ENCODE data around the gene AQP3. TPM values are rescaled to one million over a fixed set of nuclear protein-coding genes. Genes with fewer than 3 reads are reported as not detected.

Gene AQP3
- total and polyA plus RNA-seq, 2 of the 13 experiments (the other 11 are each of a cell fraction or from before 2014, with no cell fraction given), result 1.4 to 5.5 TPM

DNA sequence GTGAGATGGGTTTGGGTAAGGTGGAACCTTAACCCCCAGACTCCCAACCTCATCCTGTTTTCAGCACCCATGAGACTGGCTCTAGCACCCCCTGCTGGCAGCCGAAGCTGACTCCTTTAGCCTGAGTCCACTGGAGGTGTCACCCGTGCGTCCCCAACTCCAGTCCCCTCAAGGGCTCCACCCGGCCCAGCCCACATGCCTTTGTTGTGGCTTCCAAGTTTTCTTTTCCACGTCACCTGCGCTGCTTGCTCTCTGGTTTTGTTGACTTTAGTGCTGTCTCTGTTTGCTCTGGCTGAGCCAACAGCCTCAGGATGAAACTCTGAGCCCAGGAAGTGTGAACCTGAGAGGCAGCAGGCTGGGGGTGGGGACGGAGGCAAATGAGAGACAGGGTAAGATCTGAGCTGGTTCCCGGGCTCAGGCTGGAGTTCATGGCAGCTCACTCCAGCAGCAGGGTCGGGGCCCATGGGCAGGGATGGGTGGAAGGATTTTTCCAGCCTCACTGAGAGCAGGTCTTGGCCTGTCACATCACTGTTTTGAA is 31.8 kb downstream of the AQP3 start (continued):
- peak; percentile 83 for TF ChIP-seq ZNF574 (CRISPR knock-in tag; IDR thresholded peaks at IDR 0.05)
- peak; percentile 72 for TF ChIP-seq U2AF1 (optimal IDR thresholded peaks at IDR 0.05; ENCODE audit: low read depth, low read length)
- TF ChIP-seq RXRB (CRISPR knock-in tag; IDR thresholded peaks at IDR 0.05; ENCODE audit: borderline replicate concordance), result peak; percentile 98
- no peak for TF ChIP-seq CBX2 (IDR thresholded peaks at IDR 0.05; ENCODE audit: low read depth, low read length)
- TF ChIP-seq CBX2 (CRISPR knock-in tag; IDR thresholded peaks at IDR 0.05; ENCODE audit: low read depth), result peak; percentile 52; the same call in 1 of the 2 replicates
- peak; percentile 86; the same call in 1 of the 2 replicates for TF ChIP-seq ZNF253 (CRISPR knock-in tag; IDR thresholded peaks at IDR 0.05; ENCODE audit: borderline replicate concordance)
- peak; percentile 99 for TF ChIP-seq ZGPAT (CRISPR knock-in tag; IDR thresholded peaks at IDR 0.05)
- peak; percentile 95 for TF ChIP-seq NKX3-1 (CRISPR knock-in tag; IDR thresholded peaks at IDR 0.05)
- peak in 1 of 2 experiments; percentile 73; a peak in 1 of 4 replicates for TF ChIP-seq REST (IDR thresholded peaks at IDR 0.05; ENCODE audit: borderline replicate concordance in 1 of 2, low read depth in 1 of 2, low read length in 2 of 2)
- TF ChIP-seq, protein P1, sequence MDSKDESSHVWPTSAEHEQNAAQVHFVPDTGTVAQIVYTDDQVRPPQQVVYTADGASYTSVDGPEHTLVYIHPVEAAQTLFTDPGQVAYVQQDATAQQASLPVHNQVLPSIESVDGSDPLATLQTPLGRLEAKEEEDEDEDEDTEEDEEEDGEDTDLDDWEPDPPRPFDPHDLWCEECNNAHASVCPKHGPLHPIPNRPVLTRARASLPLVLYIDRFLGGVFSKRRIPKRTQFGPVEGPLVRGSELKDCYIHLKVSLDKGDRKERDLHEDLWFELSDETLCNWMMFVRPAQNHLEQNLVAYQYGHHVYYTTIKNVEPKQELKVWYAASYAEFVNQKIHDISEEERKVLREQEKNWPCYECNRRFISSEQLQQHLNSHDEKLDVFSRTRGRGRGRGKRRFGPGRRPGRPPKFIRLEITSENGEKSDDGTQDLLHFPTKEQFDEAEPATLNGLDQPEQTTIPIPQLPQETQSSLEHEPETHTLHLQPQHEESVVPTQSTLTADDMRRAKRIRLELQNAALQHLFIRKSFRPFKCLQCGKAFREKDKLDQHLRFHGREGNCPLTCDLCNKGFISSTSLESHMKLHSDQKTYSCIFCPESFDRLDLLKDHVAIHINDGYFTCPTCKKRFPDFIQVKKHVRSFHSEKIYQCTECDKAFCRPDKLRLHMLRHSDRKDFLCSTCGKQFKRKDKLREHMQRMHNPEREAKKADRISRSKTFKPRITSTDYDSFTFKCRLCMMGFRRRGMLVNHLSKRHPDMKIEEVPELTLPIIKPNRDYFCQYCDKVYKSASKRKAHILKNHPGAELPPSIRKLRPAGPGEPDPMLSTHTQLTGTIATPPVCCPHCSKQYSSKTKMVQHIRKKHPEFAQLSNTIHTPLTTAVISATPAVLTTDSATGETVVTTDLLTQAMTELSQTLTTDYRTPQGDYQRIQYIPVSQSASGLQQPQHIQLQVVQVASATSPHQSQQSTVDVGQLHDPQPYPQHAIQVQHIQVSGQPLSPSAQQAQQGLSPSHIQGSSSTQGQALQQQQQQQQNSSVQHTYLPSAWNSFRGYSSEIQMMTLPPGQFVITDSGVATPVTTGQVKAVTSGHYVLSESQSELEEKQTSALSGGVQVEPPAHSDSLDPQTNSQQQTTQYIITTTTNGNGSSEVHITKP (CRISPR knock-in tag; IDR thresholded peaks at IDR 0.05; ENCODE audit: low read depth), result peak; percentile 95
- TF ChIP-seq SMAD9 (CRISPR knock-in tag; IDR thresholded peaks at IDR 0.05), result 0 out of 2 replicates have a peak, but pooled peaks have one; percentile 71
- TF ChIP-seq, protein P2, sequence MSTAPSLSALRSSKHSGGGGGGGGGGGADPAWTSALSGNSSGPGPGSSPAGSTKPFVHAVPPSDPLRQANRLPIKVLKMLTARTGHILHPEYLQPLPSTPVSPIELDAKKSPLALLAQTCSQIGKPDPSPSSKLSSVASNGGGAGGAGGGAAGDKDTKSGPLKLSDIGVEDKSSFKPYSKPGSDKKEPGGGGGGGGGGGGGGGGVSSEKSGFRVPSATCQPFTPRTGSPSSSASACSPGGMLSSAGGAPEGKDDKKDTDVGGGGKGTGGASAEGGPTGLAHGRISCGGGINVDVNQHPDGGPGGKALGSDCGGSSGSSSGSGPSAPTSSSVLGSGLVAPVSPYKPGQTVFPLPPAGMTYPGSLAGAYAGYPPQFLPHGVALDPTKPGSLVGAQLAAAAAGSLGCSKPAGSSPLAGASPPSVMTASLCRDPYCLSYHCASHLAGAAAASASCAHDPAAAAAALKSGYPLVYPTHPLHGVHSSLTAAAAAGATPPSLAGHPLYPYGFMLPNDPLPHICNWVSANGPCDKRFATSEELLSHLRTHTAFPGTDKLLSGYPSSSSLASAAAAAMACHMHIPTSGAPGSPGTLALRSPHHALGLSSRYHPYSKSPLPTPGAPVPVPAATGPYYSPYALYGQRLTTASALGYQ (CRISPR knock-in tag; IDR thresholded peaks at IDR 0.05), result peak; percentile 100

Measured in HepG2 (cell line).